Hepatocyte (in vitro differentiated cells): ENCODE measurements around the gene VWA2.

Source experiments
- EZH2 ChIP-seq: fragments of 200-600 bp; sonication (generic); IDR thresholded peaks from 2 replicates; pipeline ENCODE4 v1.6.1; 2016; ENCODE audit warnings: antibody characterized with exemption, mild to moderate bottlenecking, borderline replicate concordance
- TF ChIP-seq, protein P1 (sequence below): fragments of 200-600 bp; sonication (generic); IDR thresholded peaks from 2 replicates; pipeline ENCODE4 v1.5.1; 2016; ENCODE audit warnings: antibody characterized with exemption, mild to moderate bottlenecking; ENCODE audit not compliant: poor library complexity

GRCh38 chr10:114233482-114233881 is 5.6 kb upstream of the VWA2 start:
- no peak for TF ChIP-seq EZH2
- TF ChIP-seq, protein P1, sequence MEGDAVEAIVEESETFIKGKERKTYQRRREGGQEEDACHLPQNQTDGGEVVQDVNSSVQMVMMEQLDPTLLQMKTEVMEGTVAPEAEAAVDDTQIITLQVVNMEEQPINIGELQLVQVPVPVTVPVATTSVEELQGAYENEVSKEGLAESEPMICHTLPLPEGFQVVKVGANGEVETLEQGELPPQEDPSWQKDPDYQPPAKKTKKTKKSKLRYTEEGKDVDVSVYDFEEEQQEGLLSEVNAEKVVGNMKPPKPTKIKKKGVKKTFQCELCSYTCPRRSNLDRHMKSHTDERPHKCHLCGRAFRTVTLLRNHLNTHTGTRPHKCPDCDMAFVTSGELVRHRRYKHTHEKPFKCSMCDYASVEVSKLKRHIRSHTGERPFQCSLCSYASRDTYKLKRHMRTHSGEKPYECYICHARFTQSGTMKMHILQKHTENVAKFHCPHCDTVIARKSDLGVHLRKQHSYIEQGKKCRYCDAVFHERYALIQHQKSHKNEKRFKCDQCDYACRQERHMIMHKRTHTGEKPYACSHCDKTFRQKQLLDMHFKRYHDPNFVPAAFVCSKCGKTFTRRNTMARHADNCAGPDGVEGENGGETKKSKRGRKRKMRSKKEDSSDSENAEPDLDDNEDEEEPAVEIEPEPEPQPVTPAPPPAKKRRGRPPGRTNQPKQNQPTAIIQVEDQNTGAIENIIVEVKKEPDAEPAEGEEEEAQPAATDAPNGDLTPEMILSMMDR, result no peak
